ENCODE data around the gene TTLL11.
"Not testable (repeated sequence)": the region's sequence is repeated elsewhere in the genome, so short reads cannot be mapped to it uniquely, and the experiment has no call there.

The TTLL11 gene

DNA sequence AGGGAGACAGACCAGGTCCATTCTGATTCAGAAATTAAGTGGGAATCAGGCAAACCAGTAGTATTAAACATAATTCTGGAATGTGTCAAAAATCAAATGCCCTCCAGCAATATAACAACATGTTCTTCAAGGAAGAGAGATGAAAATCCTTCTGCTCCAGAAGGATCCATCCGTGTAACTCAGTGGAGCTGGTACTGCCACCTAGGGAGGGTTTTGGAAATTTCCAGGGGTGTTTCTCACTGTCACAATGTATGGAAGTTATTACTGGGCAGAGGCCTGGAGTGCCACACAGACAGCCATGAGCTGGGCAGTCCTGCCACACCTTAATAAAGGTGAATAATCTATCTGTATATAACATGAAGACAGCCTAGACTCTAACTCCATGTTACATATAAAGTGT, 87.5 kb downstream of the TTLL11 start:
- TF ChIP-seq, protein P1, sequence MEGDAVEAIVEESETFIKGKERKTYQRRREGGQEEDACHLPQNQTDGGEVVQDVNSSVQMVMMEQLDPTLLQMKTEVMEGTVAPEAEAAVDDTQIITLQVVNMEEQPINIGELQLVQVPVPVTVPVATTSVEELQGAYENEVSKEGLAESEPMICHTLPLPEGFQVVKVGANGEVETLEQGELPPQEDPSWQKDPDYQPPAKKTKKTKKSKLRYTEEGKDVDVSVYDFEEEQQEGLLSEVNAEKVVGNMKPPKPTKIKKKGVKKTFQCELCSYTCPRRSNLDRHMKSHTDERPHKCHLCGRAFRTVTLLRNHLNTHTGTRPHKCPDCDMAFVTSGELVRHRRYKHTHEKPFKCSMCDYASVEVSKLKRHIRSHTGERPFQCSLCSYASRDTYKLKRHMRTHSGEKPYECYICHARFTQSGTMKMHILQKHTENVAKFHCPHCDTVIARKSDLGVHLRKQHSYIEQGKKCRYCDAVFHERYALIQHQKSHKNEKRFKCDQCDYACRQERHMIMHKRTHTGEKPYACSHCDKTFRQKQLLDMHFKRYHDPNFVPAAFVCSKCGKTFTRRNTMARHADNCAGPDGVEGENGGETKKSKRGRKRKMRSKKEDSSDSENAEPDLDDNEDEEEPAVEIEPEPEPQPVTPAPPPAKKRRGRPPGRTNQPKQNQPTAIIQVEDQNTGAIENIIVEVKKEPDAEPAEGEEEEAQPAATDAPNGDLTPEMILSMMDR (IDR thresholded peaks at IDR 0.05; ENCODE audit: control insufficient read depth, extremely low read depth, insufficient read depth): peak; percentile 49
- DNase-seq (ENCODE audit: low read depth): peak; percentile 11

DNA sequence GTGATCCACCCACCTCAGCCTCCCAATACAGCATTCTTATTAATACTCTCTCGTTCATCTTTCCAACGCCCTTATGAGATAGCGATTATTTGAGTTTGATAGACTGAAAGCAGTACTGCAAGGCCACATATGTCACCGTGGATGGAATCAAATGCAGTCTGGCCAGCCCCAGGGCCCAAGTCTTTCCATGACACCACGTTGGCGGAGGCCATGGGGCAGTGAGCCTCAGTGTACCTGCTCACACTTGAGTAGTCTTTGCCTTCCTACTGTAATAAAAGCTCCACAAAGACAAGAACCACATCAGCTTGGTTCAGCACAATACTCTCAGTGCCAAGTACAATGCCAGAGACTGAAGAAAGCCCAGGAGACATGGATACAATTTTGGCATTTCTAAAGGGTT, 88.5 kb downstream of the TTLL11 start:
- no peak for DNase-seq (ENCODE audit: low read depth)
- no peak overlapping the region for H3K4me3 ChIP-seq (ENCODE audit: low read depth, low read length)
- TF ChIP-seq, protein P1 (IDR thresholded peaks at IDR 0.05; ENCODE audit: control insufficient read depth, extremely low read depth, insufficient read depth): no peak

More for the DNA sequence above, 87.5 kb downstream of the TTLL11 start:
- H3K4me3 ChIP-seq (ENCODE audit: low read depth, low read length): no peak overlapping the region

DNA sequence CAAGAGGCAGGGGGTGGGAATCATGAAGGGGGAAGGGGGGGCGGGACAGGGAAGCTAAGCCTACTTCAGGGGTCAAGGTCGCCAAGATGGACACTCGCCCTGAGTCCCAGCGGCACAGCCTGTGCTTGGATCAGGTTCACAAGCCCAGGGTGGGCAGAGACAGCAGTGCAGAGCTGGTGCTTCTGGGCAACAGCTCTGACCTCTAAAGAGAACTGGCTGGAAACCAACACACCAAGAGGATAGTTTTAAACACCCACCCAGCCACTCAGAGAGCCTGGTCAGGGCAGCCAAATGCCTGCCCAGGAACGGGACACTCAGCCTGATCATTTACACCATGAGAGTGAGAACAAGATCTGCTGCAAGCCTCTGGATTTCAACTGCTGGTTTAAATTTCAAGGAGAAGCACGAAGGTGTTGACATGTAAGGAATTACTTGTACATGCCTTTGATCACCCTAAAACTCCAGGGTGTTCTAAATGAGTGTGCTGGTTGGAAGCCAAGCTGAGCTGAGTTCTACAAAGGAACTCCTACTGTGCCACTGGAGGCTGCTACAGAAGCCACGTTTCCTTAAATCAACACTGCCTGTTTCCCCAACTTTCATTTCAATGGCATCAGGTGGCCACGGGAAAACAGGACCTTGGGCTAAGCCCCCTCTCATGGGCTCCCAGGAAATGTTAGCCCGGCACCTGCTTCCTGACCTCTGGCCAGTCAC, 91.5 kb downstream of the TTLL11 start:
- TF ChIP-seq, protein P1 (IDR thresholded peaks at IDR 0.05; ENCODE audit: control insufficient read depth, extremely low read depth, insufficient read depth): no peak
- no peak overlapping the region for H3K4me3 ChIP-seq (ENCODE audit: low read depth, low read length)
- no peak for DNase-seq (ENCODE audit: low read depth)

DNA sequence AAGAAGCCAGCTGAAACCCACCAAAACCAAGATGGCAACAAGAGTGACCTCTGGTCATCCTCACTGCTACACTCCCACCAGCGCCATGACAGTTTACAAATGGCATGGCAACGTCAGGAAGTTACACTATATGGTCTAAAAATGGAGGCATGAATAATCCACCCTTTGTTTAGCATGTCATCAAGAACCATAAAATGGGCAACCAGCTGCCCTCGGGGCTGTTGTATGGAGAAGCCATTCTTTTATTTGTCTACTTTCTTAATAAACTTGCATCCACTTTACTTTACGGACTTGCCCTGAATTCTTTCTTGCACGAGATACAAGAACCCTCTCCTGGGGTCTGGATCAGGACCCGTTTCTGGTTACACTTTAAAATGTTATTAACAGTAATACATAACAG, 92.6 kb downstream of the TTLL11 start:
- H3K4me3 ChIP-seq (ENCODE audit: low read depth, low read length); DNase-seq (ENCODE audit: low read depth): not testable (repeated sequence)

DNA sequence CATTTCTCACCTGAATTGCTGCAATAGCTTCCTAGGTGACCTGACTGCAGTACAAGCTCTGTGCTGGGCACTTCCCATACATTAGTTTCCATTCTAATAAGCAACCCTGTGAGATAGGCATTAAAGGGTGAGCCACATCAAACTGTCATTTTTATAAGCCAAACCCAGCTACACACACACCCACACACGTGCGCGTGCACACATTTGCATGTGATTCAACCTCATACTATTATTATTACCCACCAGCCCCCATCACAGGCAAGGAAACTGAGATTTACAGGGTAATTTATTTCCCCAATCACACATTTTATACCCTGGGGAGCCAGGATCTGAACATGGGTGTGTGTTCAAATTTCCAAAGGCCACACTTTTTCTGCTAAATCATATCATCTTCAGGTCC, 93.6 kb downstream of the TTLL11 start:
- TF ChIP-seq, protein P1 (IDR thresholded peaks at IDR 0.05; ENCODE audit: control insufficient read depth, extremely low read depth, insufficient read depth): no peak
- no peak for DNase-seq (ENCODE audit: low read depth)
- H3K4me3 ChIP-seq (ENCODE audit: low read depth, low read length): no peak overlapping the region

DNA sequence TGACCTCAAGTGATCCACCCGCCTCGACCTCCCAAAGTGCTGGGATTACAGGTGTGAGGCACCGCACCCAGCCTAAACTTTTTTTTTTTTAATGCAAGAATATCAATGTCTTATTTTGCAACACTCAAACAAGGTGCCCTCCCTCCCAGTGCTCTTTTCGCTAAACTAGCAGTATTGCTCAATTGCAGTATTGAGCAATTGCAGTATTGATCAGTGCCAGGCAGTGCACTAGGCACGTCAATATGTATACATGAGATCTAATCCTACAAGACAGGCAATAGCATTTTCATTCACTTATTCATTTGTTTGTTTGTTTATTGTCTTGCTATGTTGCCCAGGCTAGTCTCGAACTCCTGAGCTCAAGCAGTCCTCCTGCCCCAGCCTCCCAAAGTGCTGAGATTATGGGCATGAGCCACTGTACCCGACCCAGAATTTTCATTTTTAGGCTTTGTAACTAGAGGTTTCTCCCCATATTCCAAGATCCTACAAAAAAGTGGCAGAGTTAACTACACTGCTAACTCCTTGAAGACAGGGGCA, 94.5 kb downstream of the TTLL11 start:
- no peak for DNase-seq (ENCODE audit: low read depth)
- H3K4me3 ChIP-seq (ENCODE audit: low read depth, low read length): no peak overlapping the region
- TF ChIP-seq, protein P1 (IDR thresholded peaks at IDR 0.05; ENCODE audit: control insufficient read depth, extremely low read depth, insufficient read depth): no peak

DNA sequence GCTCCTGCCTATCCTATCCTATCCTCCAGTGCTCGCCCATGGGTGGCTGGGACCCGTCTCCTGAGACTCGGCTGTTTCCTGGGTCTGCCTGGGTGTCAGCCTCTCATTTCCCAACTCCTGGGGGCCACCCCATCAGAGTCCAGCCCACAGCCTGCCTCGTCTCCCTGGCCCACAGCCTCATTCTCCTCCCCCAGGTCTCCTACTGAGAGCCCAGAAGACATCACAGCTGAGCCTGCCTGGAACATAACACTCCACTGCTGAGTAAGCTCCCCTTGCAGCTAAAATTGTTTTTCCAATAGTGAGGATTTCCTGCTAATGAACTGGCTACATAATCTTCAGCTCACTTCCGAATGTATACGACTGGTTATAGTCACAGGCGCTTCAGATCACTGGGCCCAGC, 95.3 kb downstream of the TTLL11 start:
- no peak overlapping the region for H3K4me3 ChIP-seq (ENCODE audit: low read depth, low read length)
- TF ChIP-seq, protein P1 (IDR thresholded peaks at IDR 0.05; ENCODE audit: control insufficient read depth, extremely low read depth, insufficient read depth): no peak
- no peak for DNase-seq (ENCODE audit: low read depth)

Data from LNCaP clone FGC (cell line).